ENCODE data around the gene IRF7. TPM values are rescaled to one million over a fixed set of nuclear protein-coding genes. Genes with fewer than 3 reads are reported as not detected.

IRF7 gene
- total and polyA plus RNA-seq, 12 donors: 0.81 to 87.6 (median 11.2) TPM

- peaks cover 0 to 8% of the 10 kb centered on the region in 2 donors for H3K36me3 ChIP-seq (replicated peaks in 1 of 2)
- DNase-seq: peak in 1 of 7 donors; percentile 14
- H3K9me3 ChIP-seq (replicated peaks in 1 of 3): no peaks in the 10 kb centered on the region
- no peak overlapping the region for H3K27ac ChIP-seq
- intact Hi-C loops (cut with DNase I): no loop called here
- TF ChIP-seq CTCF (IDR thresholded peaks at IDR 0.05) (no peak), POLR2A (IDR thresholded peaks at IDR 0.05) (no peak)
- 90 to 100% (median 91%) methylated on average over 5 to 25 of the region's 25 CpGs for WGBS, 4 donors
- no peaks in the 10 kb centered on the region for H3K27me3 ChIP-seq
- H3K4me3 ChIP-seq: no peak overlapping the region
- H3K4me1 ChIP-seq (replicated peaks in 1 of 2): peaks cover 0 to 14% of the 10 kb centered on the region in 2 donors
Measured at GRCh38 chr11:617912-618682, 2.3 kb upstream of the IRF7 start.

GRCh38 chr11:617199-617911 is 1.6 kb upstream of the IRF7 start:
- TF ChIP-seq POLR2A (IDR thresholded peaks at IDR 0.05): no peak
- TF ChIP-seq CTCF (IDR thresholded peaks at IDR 0.05): no peak
- H3K9me3 ChIP-seq (replicated peaks in 1 of 3): no peaks in the 10 kb centered on the region
- intact Hi-C loops (cut with DNase I): no loop called here

GRCh38 chr11:616320-617198 is 809 bp upstream of the IRF7 start:
- Histone ChIP-seq H3K27me3 (no peaks in the 10 kb centered on the region), H3K9me3 (replicated peaks in 1 of 3) (no peaks in the 10 kb centered on the region), H3K4me3 (peak overlapping the region in 1 of 4 donors; percentile 66), H3K36me3 (replicated peaks in 1 of 2) (peaks cover 0 to 24% of the 10 kb centered on the region in 2 donors), H3K27ac (peak overlapping the region in 3 of 5 donors; percentile 14 to 98 (median 87)), H3K4me1 (replicated peaks in 1 of 2) (peaks cover 0 to 14% of the 10 kb centered on the region in 2 donors)
- intact Hi-C loops (cut with DNase I): no loop called here
- peak in 2 of 7 donors; percentile 32 to 42 for DNase-seq
- WGBS, 4 donors: 81 to 91% (median 85%) methylated on average over 27 to 39 of the region's 39 CpGs
- no peak for TF ChIP-seq POLR2A (IDR thresholded peaks at IDR 0.05)
- no peak for TF ChIP-seq CTCF (IDR thresholded peaks at IDR 0.05)

More at GRCh38 chr11:617199-617911, 1.6 kb upstream of the IRF7 start:
- Histone ChIP-seq H3K27ac (no peak overlapping the region), H3K4me3 (no peak overlapping the region), H3K36me3 (replicated peaks in 1 of 2) (peaks cover 0 to 16% of the 10 kb centered on the region in 2 donors), H3K27me3 (no peaks in the 10 kb centered on the region), H3K4me1 (replicated peaks in 1 of 2) (peaks cover 0 to 14% of the 10 kb centered on the region in 2 donors)
- WGBS, 4 donors: 93 to 95% (median 93%) methylated on average over 24 to 57 of the region's 57 CpGs
- DNase-seq: peak in 1 of 7 donors; percentile 20

Data from adrenal gland (tissue), 12 donors.